HCT116 (cell line): Measurements from ENCODE around the gene NLRP4. TPM values are rescaled to one million over a fixed set of nuclear protein-coding genes. Genes with fewer than 3 reads are reported as not detected.
A peak's percentile ranks its signal among the peaks of the same experiment; 100 is the strongest.

Experiments
- ATAC-seq: fragments of 200-7000 bp; cut with Tn5 transposase; 2 replicates; pipeline ENCODE4 v1.9.1; 2020; ENCODE audit warnings: mild to moderate bottlenecking, moderate library complexity
- BruUV-seq: library from RNA; stranded (reverse); fragments of 400-500 nt; replicated peaks from 2 replicates; lab custom pipeline; 2021; lab: Mats Ljungman, UMichigan
- CTCF ChIA-PET: fragments of 300-600 bp; sonication (Branson Sonifier 250); formaldehyde crosslinking; loops from one replicate; lab custom pipeline; 2021; ENCODE audit warnings: antibody characterized with exemption; lab: Charles Lee
- POLR2A ChIA-PET: fragments of 300-600, 350-600 bp; sonication (Branson Sonifier 250); formaldehyde crosslinking; loops from one replicate; lab custom pipeline; 2021; ENCODE audit warnings: antibody characterized with exemption; lab: Charles Lee
- RAD21 ChIA-PET, 2 experiments: fragments of 300-600 bp; sonication (Branson Sonifier 250); formaldehyde crosslinking; loops; one replicate each; lab custom pipeline; 2023; ENCODE audit warnings: low total read pairs in 2 of 2; ENCODE audit not compliant: uncharacterized antibody in 2 of 2, unreplicated experiment in 2 of 2, low non-redundant PET in 1 of 2; lab: Charles Lee
- DNase-seq: peaks from one replicate; pipeline ENCODE4 v3.0.0-alpha.2; 2010; ENCODE audit warnings: low read depth, low spot score
- H2AFZ ChIP-seq: fragments of 200-600 bp; shearing (Covaris generic), sonication (generic); 2 replicates; pipeline ENCODE4 v1.6.1; 2017; ENCODE audit warnings: low read depth, mixed run types, mixed read lengths, antibody characterized with exemption, low read length; ENCODE audit not compliant: poor library complexity, severe bottlenecking
- H3K27ac ChIP-seq: 2 replicates; pipeline ENCODE4 v1.5.1; 2012; ENCODE audit warnings: low read depth, low read length
- H3K27me3 ChIP-seq: fragments of 200-600 bp; sonication (generic); 2 replicates; pipeline ENCODE4 v1.6.1; 2016; ENCODE audit warnings: mixed run types, low read length, mixed read lengths; ENCODE audit not compliant: insufficient read depth
- H3K36me3 ChIP-seq, 2 experiments: fragments of 200-500 bp in 1 of 2; fragments of 200-600 bp in 1 of 2; sonication (Bioruptor generic) in 1 of 2; sonication (generic) in 1 of 2; 2 replicates each; pipeline versions ENCODE4 v1.5.1 to v1.6.1; 2014 to 2016; ENCODE audit warnings: low read length in 2 of 2, inconsistent platforms in 1 of 2, mixed read lengths in 1 of 2, mixed run types in 1 of 2; ENCODE audit not compliant: insufficient read depth in 2 of 2, control insufficient read depth in 1 of 2
- H3K4me1 ChIP-seq, 2 experiments: fragments of 200-600 bp in 1 of 2; sonication (generic) in 1 of 2; 2 replicates each; pipeline versions ENCODE4 v1.5.1 to v1.6.1; 2012 to 2017; ENCODE audit warnings: low read length in 2 of 2, inconsistent platforms in 1 of 2, mild to moderate bottlenecking in 1 of 2, mixed read lengths in 1 of 2, mixed run types in 1 of 2, moderate library complexity in 1 of 2; ENCODE audit not compliant: insufficient read depth in 2 of 2, control insufficient read depth in 1 of 2
- H3K4me2 ChIP-seq: fragments of 200-600 bp; sonication (generic); 2 replicates; pipeline ENCODE4 v1.6.1; 2017; ENCODE audit warnings: mixed run types, low read length, mixed read lengths
- H3K4me3 ChIP-seq, 2 experiments: fragments of 200-600 bp in 1 of 2; sonication (generic) in 1 of 2; replicated peaks in 1 of 2; 2 replicates each; pipeline ENCODE4 v1.5.1; 2011 to 2016; ENCODE audit warnings: low read length in 2 of 2, control low read depth in 1 of 2, low read depth in 1 of 2, mild to moderate bottlenecking in 1 of 2, mixed read lengths in 1 of 2, mixed run types in 1 of 2
- H3K79me2 ChIP-seq: fragments of 200-600 bp; sonication (generic); 2 replicates; pipeline ENCODE4 v1.6.1; 2017; ENCODE audit warnings: mild to moderate bottlenecking, mixed run types, low read length, moderate library complexity, mixed read lengths; ENCODE audit not compliant: insufficient read depth
- H3K9ac ChIP-seq: fragments of 200-600 bp; sonication (generic); 2 replicates; pipeline ENCODE4 v1.6.1; 2016; ENCODE audit warnings: low read length, mixed read lengths
- H3K9me2 ChIP-seq: fragments of 200-600 bp; sonication (generic), shearing (Covaris generic); 2 replicates; pipeline ENCODE4 v1.6.1; 2017; ENCODE audit warnings: mixed run types, mild to moderate bottlenecking, moderate library complexity; ENCODE audit not compliant: insufficient read depth
- H3K9me3 ChIP-seq, 2 experiments: fragments of 200-500 bp in 1 of 2; fragments of 200-600 bp in 1 of 2; sonication (Bioruptor generic) in 1 of 2; sonication (generic) in 1 of 2; 2 replicates each; pipeline ENCODE4 v1.6.1; 2014 to 2017; ENCODE audit warnings: low read length in 2 of 2, mixed read lengths in 2 of 2, inconsistent platforms in 1 of 2, low read depth in 1 of 2, mild to moderate bottlenecking in 1 of 2, mixed run types in 1 of 2, moderate library complexity in 1 of 2; ENCODE audit not compliant: control insufficient read depth in 1 of 2, insufficient read depth in 1 of 2
- H4K20me1 ChIP-seq: fragments of 200-600 bp; sonication (generic), shearing (Covaris generic); 2 replicates; pipeline ENCODE4 v1.6.1; 2017; ENCODE audit warnings: mixed run types, mild to moderate bottlenecking, moderate library complexity; ENCODE audit not compliant: insufficient read depth
- CBX3 ChIP-seq: IDR thresholded peaks from 2 replicates; pipeline ENCODE4 v1.6.1; 2012; ENCODE audit warnings: low read depth
- CEBPB ChIP-seq: IDR thresholded peaks from 2 replicates; pipeline ENCODE4 v1.6.1; 2012; ENCODE audit warnings: low read depth
- EZH2 ChIP-seq: fragments of 200-600 bp; sonication (generic); IDR thresholded peaks from 2 replicates; pipeline ENCODE4 v1.6.1; 2017; ENCODE audit warnings: antibody characterized with exemption, mixed run types
- POLR2A ChIP-seq: IDR thresholded peaks from 2 replicates; pipeline ENCODE4 v1.7.0; 2011; ENCODE audit warnings: borderline replicate concordance; ENCODE audit not compliant: insufficient read depth, insufficient read length; ENCODE audit errors: extremely low read depth
- RAD21 ChIP-seq: IDR thresholded peaks from 2 replicates; pipeline ENCODE4 v1.6.1; 2012; ENCODE audit warnings: low read depth, mild to moderate bottlenecking
- SRF ChIP-seq: IDR thresholded peaks from 2 replicates; pipeline ENCODE4 v1.6.1; 2012; ENCODE audit warnings: low read depth
- TCF7L2 ChIP-seq: IDR thresholded peaks from 2 replicates; pipeline ENCODE4 v1.7.0; 2011; ENCODE audit warnings: borderline replicate concordance, inconsistent platforms; ENCODE audit not compliant: insufficient read depth, insufficient read length; ENCODE audit errors: extremely low read depth
- intact Hi-C: fragments of 100-400 bp; cut with micrococcal nuclease; formaldehyde crosslinking; loops from 2 replicates; pipeline ENCODE4 v1.10.0; 2022
- total RNA-seq: library from RNA; stranded (reverse); gene quantifications from one replicate; pipeline ENCODE4 v1.2.1, GENCODE V29; 2021; ENCODE audit not compliant: unreplicated experiment
- TF ChIP-seq, protein P1 (sequence below): IDR thresholded peaks from 2 replicates; pipeline ENCODE4 v1.6.1; 2012; ENCODE audit warnings: low read depth
- TF ChIP-seq, protein P2 (sequence below): IDR thresholded peaks from 2 replicates; pipeline ENCODE4 v1.6.1; 2012
- TF ChIP-seq, protein P3 (sequence below), 3 experiments: fragments of 200-600 bp in 1 of 3; sonication (generic) in 1 of 3; IDR thresholded peaks in 2 of 3; conservative IDR thresholded peaks in 1 of 3; 2 replicates each; pipeline ENCODE4 v1.5.1; 2012 to 2017; ENCODE audit warnings: low read depth in 2 of 3, low read length in 2 of 3, antibody characterized with exemption in 1 of 3, borderline replicate concordance in 1 of 3, control low read depth in 1 of 3, mild to moderate bottlenecking in 1 of 3, mixed read lengths in 1 of 3, mixed run types in 1 of 3, moderate library complexity in 1 of 3; ENCODE audit not compliant: insufficient read depth in 1 of 3

Gene NLRP4
- total RNA-seq, 1 experiment from 2014 or later, result 0.52 TPM

- peak; percentile 79 for TF ChIP-seq CBX3
- no peak for TF ChIP-seq SRF
- TF ChIP-seq EZH2, result no peak
- TF ChIP-seq, protein P1, sequence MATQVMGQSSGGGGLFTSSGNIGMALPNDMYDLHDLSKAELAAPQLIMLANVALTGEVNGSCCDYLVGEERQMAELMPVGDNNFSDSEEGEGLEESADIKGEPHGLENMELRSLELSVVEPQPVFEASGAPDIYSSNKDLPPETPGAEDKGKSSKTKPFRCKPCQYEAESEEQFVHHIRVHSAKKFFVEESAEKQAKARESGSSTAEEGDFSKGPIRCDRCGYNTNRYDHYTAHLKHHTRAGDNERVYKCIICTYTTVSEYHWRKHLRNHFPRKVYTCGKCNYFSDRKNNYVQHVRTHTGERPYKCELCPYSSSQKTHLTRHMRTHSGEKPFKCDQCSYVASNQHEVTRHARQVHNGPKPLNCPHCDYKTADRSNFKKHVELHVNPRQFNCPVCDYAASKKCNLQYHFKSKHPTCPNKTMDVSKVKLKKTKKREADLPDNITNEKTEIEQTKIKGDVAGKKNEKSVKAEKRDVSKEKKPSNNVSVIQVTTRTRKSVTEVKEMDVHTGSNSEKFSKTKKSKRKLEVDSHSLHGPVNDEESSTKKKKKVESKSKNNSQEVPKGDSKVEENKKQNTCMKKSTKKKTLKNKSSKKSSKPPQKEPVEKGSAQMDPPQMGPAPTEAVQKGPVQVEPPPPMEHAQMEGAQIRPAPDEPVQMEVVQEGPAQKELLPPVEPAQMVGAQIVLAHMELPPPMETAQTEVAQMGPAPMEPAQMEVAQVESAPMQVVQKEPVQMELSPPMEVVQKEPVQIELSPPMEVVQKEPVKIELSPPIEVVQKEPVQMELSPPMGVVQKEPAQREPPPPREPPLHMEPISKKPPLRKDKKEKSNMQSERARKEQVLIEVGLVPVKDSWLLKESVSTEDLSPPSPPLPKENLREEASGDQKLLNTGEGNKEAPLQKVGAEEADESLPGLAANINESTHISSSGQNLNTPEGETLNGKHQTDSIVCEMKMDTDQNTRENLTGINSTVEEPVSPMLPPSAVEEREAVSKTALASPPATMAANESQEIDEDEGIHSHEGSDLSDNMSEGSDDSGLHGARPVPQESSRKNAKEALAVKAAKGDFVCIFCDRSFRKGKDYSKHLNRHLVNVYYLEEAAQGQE, result no peak
- no peak for TF ChIP-seq POLR2A
- TF ChIP-seq TCF7L2, result peak; percentile 15
Observed at GRCh38 chr19:55809381-55810058, 26.8 kb upstream of the NLRP4 start (continued).

- no peak overlapping the region for H3K4me2 ChIP-seq
- no peaks in the 10 kb centered on the region for H3K36me3 ChIP-seq
- H3K9ac ChIP-seq, result no peak overlapping the region
- H3K9me2 ChIP-seq, result no peaks in the 10 kb centered on the region
- H3K27me3 ChIP-seq, result no peaks in the 10 kb centered on the region
- H3K27ac ChIP-seq, result no peak overlapping the region
- ChIA-PET RAD21 (no interaction called here), POLR2A (no interaction called here), CTCF (interaction anchor here (1.7 to 3.6 kb wide), 5 partner anchors 11 to 179 kb away, joined by 4 to 28 read pairs (median 14); no protein-coding TSS in a partner anchor)
- ATAC-seq (peak; percentile 57), DNase-seq (no peak)
- H3K4me3 ChIP-seq, result no peak overlapping the region
- no peaks in the 10 kb centered on the region for H3K9me3 ChIP-seq
- no peaks in the 10 kb centered on the region for H4K20me1 ChIP-seq
- TF ChIP-seq, protein P2, sequence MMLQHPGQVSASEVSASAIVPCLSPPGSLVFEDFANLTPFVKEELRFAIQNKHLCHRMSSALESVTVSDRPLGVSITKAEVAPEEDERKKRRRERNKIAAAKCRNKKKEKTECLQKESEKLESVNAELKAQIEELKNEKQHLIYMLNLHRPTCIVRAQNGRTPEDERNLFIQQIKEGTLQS, result no peak
- TF ChIP-seq TCF7L2, result no peak
- TF ChIP-seq CBX3, result no peak
- TF ChIP-seq, protein P3, sequence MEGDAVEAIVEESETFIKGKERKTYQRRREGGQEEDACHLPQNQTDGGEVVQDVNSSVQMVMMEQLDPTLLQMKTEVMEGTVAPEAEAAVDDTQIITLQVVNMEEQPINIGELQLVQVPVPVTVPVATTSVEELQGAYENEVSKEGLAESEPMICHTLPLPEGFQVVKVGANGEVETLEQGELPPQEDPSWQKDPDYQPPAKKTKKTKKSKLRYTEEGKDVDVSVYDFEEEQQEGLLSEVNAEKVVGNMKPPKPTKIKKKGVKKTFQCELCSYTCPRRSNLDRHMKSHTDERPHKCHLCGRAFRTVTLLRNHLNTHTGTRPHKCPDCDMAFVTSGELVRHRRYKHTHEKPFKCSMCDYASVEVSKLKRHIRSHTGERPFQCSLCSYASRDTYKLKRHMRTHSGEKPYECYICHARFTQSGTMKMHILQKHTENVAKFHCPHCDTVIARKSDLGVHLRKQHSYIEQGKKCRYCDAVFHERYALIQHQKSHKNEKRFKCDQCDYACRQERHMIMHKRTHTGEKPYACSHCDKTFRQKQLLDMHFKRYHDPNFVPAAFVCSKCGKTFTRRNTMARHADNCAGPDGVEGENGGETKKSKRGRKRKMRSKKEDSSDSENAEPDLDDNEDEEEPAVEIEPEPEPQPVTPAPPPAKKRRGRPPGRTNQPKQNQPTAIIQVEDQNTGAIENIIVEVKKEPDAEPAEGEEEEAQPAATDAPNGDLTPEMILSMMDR (IDR thresholded peaks at IDR 0.05 in 2 of 3, conservative IDR thresholded peaks at IDR 0.05 in 1 of 3; ENCODE audit: borderline replicate concordance in 1 of 3, insufficient read depth in 1 of 3, low read depth in 2 of 3, low read length in 2 of 3), result peak in 2 of 3 experiments; percentile 17 to 24; a peak in 2 of 6 replicates
- TF ChIP-seq RAD21, result 0 out of 2 replicates have a peak, but pooled peaks have one; percentile 21
- TF ChIP-seq, protein P1, result no peak
- TF ChIP-seq SRF, result no peak
- TF ChIP-seq CEBPB, result no peak
- BruUV-seq, result no TSS peak
- H2AFZ ChIP-seq, result no peak overlapping the region
- intact Hi-C loops, result loop anchor here (5.0 kb wide), 1 partner anchor 179 kb away; no protein-coding TSS in a partner anchor
- no peaks in the 10 kb centered on the region for H3K79me2 ChIP-seq
- peaks cover 0 to 7% of the 10 kb centered on the region in 2 experiments; a peak in 2 of 4 replicates for H3K4me1 ChIP-seq
Observed at GRCh38 chr19:55811340-55811739, 25.0 kb upstream of the NLRP4 start.
